A673 (cell line): ENCODE results near the gene PAX3. TPM values are rescaled to one million over a fixed set of nuclear protein-coding genes. Genes with fewer than 3 reads are reported as not detected.

ENCODE experiments used
- BruUV-seq: library from RNA; stranded (reverse); fragments of 400-500 nt; replicated peaks from 2 replicates; lab custom pipeline; 2021; lab: Mats Ljungman, UMichigan
- CTCF ChIA-PET: fragments of 300-600 bp; sonication (Branson Sonifier 250); formaldehyde crosslinking; loops from one replicate; lab custom pipeline; 2022; ENCODE audit warnings: antibody characterized with exemption; lab: Charles Lee
- POLR2A ChIA-PET: fragments of 300-600 bp; sonication (Branson Sonifier 250); formaldehyde crosslinking; loops from one replicate; lab custom pipeline; 2022; ENCODE audit warnings: antibody characterized with exemption; ENCODE audit not compliant: low non-redundant PET; lab: Charles Lee
- DNase-seq: peaks from one replicate; pipeline ENCODE4 v3.0.0-alpha.2; 2015; ENCODE audit warnings: low spot score
- H3K27ac ChIP-seq: fragments of 200-600 bp; sonication (generic); 2 replicates; pipeline ENCODE4 v1.5.1; 2016; ENCODE audit warnings: mixed run types, low read depth, mild to moderate bottlenecking, mixed read lengths, antibody characterized with exemption, low read length; ENCODE audit not compliant: poor library complexity, severe bottlenecking
- H3K27me3 ChIP-seq: fragments of 200-600 bp; sonication (generic); replicated peaks from 2 replicates; pipeline ENCODE4 v1.6.1; 2017; ENCODE audit warnings: mixed run types, low read depth, mild to moderate bottlenecking, mixed read lengths, antibody characterized with exemption, low read length; ENCODE audit not compliant: insufficient read depth, poor library complexity
- H3K36me3 ChIP-seq: fragments of 200-600 bp; sonication (generic); 2 replicates; pipeline ENCODE4 v1.6.1; 2016; ENCODE audit warnings: mixed run types, mild to moderate bottlenecking, mixed read lengths, antibody characterized with exemption, low read length; ENCODE audit not compliant: insufficient read depth, poor library complexity, severe bottlenecking
- H3K4me1 ChIP-seq: fragments of 200-600 bp; sonication (generic); 2 replicates; pipeline ENCODE4 v1.6.1; 2017; ENCODE audit warnings: mixed run types, mild to moderate bottlenecking, mixed read lengths, antibody characterized with exemption, low read length; ENCODE audit not compliant: insufficient read depth, poor library complexity, severe bottlenecking
- H3K4me3 ChIP-seq: fragments of 200-600 bp; sonication (generic); 2 replicates; pipeline ENCODE4 v1.5.1; 2016; ENCODE audit warnings: low read depth, mixed run types, mild to moderate bottlenecking, mixed read lengths, low read length; ENCODE audit not compliant: poor library complexity, severe bottlenecking
- H3K9me3 ChIP-seq: fragments of 200-600 bp; sonication (generic); 2 replicates; pipeline ENCODE4 v1.6.1; 2016; ENCODE audit warnings: mixed run types, low read depth, mild to moderate bottlenecking, mixed read lengths, antibody characterized with exemption, low read length; ENCODE audit not compliant: poor library complexity, severe bottlenecking
- CTCF ChIP-seq: fragments of 300-800, 200-600 bp; sonication (generic); conservative IDR thresholded peaks from 2 replicates; pipeline ENCODE4 v1.5.1; 2017; ENCODE audit warnings: low read depth, mild to moderate bottlenecking, antibody characterized with exemption, low read length, moderate library complexity, mixed read lengths
- EZH2 ChIP-seq: fragments of 200-600 bp; sonication (generic); IDR thresholded peaks from 2 replicates; pipeline ENCODE4 v1.6.1; 2017; ENCODE audit warnings: borderline replicate concordance, low read depth, mild to moderate bottlenecking, mixed read lengths, antibody characterized with exemption, low read length; ENCODE audit not compliant: poor library complexity, severe bottlenecking
- intact Hi-C: fragments of 100-400 bp; cut with micrococcal nuclease; formaldehyde crosslinking; loops from one replicate; pipeline ENCODE4 v1.10.0; 2022; ENCODE audit not compliant: unreplicated experiment
- total RNA-seq: library from RNA; stranded (reverse); gene quantifications from 2 replicates; pipeline ENCODE4 v1.2.3, GENCODE V29; 2021

The PAX3 gene
- total RNA-seq, 1 experiment from 2014 or later: 39.3 TPM

- intact Hi-C loops: no loop called here
- ChIA-PET CTCF (no interaction called here), POLR2A (no interaction called here)
- peak overlapping the region; percentile 0 for H3K4me3 ChIP-seq
- peaks cover 25% of the 10 kb centered on the region for H3K4me1 ChIP-seq
- no peaks in the 10 kb centered on the region for H3K36me3 ChIP-seq
- no peak for TF ChIP-seq EZH2
- TF ChIP-seq CTCF: no peak
- no peaks in the 10 kb centered on the region for H3K27me3 ChIP-seq
- peak overlapping the region; percentile 59 for H3K27ac ChIP-seq
- no peaks in the 10 kb centered on the region for H3K9me3 ChIP-seq
- BruUV-seq: TSS peak; percentile 58
- peak; percentile 77 for DNase-seq
Observed at GRCh38 chr2:222169346-222169745, 129.5 kb downstream of the PAX3 start.

GRCh38 chr2:222167762-222168161 lies 131.0 kb downstream of the PAX3 start:
- Histone ChIP-seq H3K4me3 (no peak overlapping the region), H3K27me3 (no peaks in the 10 kb centered on the region), H3K4me1 (peaks cover 20% of the 10 kb centered on the region), H3K36me3 (no peaks in the 10 kb centered on the region), H3K9me3 (no peaks in the 10 kb centered on the region), H3K27ac (no peak overlapping the region)
- BruUV-seq: no TSS peak
- ChIA-PET CTCF (no interaction called here), POLR2A (no interaction called here)
- TF ChIP-seq EZH2 (no peak), CTCF (no peak)
- DNase-seq: no peak
- intact Hi-C loops: no loop called here

- no peak for DNase-seq
- Histone ChIP-seq H3K36me3 (no peaks in the 10 kb centered on the region), H3K4me1 (peaks cover 6% of the 10 kb centered on the region), H3K27me3 (no peaks in the 10 kb centered on the region), H3K27ac (no peak overlapping the region), H3K4me3 (no peak overlapping the region), H3K9me3 (no peaks in the 10 kb centered on the region)
- POLR2A ChIA-PET: interaction anchor here (0.6 to 0.7 kb wide), 2 partner anchors 14 to 1766 kb away, joined by 3 read pairs; no protein-coding TSS in a partner anchor
- TF ChIP-seq CTCF: no peak
- TF ChIP-seq EZH2: no peak
- intact Hi-C loops: no loop called here
- CTCF ChIA-PET: interaction anchor here (0.6 kb wide), 1 partner anchor 15 kb away, joined by 5 read pairs; no protein-coding TSS in a partner anchor
- no TSS peak for BruUV-seq
Observed at GRCh38 chr2:222160944-222161343, 137.9 kb downstream of the PAX3 start.
